Stimulated activated CD8-positive, alpha-beta memory T cell treated with anti-CD3 and anti-CD28 coated beads, Interleukin-15, amount 100 ng/mL, for 48 hours (primary cell): ENCODE measurements around the gene ST8SIA4.

Source experiments
- DNase-seq, 2 donors: peaks; one replicate each; pipeline ENCODE4 v3.0.0-alpha.2; 2020; ENCODE audit warnings: low read depth in 2 of 2

ST8SIA4 gene

GRCh38 chr5:100903039-100903887 is at the start of gene ST8SIA4:
Gene ST8SIA4 (minus strand): TSS chr5:100903282. CDS start chr5:100902955, 327 bp downstream.
- DNase-seq = peak; percentile 88 to 89

- no peak for DNase-seq
Observed at GRCh38 chr5:100950985-100951384, 47.9 kb upstream of the ST8SIA4 start.

GRCh38 chr5:100913298-100913697 is 10.2 kb upstream of the ST8SIA4 start:
- DNase-seq = no peak

GRCh38 chr5:100909034-100909433 is 6.0 kb upstream of the ST8SIA4 start:
- DNase-seq = no peak

GRCh38 chr5:100905259-100905914 is 2.3 kb upstream of the ST8SIA4 start:
- DNase-seq = no peak

DNA sequence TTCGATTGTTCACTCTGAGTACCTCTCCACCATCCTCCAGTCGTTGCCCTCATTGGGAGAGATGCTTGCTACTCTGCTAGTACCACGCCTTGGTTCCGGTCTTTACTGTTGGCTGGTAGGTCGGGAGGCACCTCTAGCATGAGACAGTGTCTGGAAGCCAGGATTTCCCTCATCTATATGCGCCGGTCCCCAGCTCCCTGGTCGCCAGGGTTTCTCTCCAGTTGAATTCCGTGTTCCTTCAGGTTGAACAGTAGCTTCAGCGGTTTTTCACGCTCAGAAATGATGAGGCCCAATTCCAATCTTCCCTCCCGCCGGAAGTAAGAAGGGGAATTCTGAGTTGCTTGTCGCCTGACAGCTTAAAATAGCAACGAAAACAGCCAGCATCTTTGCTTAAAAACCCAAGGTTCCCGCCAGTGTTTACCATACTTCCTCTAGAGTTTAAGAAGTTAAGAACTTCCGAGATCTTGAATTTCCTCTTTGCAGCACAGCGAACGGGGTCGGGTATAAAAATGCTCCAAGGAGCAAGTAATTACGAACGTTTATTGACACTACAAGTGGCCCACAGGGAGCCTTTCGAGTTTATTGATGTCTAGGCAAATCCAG is 1.3 kb upstream of the ST8SIA4 start:
- peak in 1 of 2 donors; percentile 39 for DNase-seq

DNA sequence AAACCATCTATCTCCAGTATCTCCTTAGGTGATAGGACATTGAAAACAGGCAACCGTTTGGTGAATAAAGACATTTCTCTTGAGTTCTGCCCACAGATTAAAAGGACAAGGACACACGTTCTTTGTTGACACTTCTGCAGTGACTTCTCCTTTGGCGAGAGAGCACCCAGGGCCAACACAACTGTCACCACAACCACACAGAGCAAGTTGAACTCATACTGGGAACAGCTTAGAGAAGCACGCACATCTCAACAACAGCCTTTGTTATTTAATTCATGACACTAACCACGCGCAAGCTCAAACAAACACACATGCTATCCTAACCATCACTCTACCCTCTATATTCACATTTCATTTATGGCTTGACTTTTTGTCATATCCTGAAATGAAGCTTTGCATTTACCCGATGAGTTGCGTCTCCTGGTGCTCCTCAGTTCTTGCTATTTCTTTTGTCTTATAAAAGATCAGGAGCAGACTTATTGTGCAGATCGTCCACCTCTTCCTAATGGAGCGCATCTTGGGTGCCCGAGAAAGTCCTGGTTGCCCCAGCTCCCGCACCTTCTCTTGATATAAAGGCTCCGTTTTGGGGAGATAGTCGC is 543 bp downstream of the ST8SIA4 start:
- DNase-seq = no peak

- DNase-seq = no peak
Observed at GRCh38 chr5:100901821-100902341, 1.2 kb downstream of the ST8SIA4 start.

- peak; percentile 90 to 91 for DNase-seq
Observed at GRCh38 chr5:100900796-100901781, 2.0 kb downstream of the ST8SIA4 start.

DNA sequence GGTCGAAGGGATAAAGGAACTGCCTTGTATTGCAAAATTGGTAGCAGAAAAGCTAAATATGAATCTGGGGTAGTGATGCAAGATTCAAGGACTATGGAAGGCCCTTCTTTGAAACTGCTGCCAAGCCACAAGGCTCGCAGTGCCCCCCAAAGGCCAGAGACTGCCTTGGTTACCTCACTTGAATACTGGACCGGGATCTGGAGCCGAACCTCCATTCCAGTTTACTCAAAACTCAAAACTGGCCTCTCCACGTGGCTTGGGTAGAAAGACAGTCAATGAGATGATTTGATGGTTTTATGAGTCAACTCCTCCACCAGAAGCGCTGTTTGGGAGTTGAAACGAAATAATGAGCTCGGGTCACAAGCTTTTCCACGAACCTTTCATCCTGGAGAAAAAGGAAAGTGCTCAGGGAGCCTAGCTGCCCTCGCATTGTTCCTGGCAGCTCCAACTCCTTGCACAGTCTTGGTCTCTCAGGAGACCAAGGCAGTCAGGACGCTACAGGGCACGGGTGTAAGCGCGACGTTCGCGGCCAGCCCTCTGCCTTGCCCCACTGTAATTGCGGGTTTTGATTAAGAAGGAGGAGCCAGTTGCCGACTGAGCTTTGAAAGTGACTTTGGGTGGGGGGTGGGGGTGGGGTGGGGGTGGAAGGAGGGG is 2.8 kb downstream of the ST8SIA4 start:
- peak in 1 of 2 donors; percentile 45 for DNase-seq

- DNase-seq = no peak
Observed at GRCh38 chr5:100899675-100900074, 3.4 kb downstream of the ST8SIA4 start.

DNA sequence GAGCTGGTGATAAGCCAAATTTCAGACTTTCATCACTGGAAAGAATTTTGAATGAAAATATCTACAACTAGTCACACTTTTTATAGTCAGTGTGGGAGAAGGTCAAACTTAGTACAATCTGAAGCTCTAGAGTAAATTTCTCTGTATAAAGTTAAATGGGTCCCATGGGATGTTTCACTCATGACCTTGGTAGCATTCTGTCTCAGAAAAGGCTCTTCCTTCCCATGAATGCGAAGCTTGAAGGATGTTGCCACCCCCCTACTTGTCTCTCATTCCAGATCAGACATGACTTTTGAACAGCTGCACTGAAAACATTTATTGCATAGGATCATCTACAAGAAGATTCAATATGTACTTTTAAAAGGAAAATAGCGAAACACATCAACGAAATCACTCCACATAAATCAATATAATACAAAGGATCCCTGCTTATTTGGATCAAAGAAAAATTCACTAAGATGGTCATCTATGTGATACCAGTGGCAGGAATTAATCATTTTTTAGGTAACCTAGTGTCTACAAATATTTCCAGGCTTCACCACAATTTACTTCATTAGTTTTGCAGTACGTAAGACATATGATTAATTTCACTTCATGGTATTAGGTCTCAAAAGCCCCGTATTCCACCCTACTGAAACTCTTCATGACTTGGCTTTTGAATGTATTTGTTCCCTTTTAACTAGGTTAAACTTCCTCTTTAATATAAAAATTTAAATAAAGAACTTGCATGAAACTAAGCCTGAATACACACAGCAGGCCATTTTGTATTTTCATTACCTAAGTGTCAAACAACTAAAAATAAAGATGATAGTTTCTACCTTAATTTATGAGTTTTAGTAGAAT is 4.4 kb downstream of the ST8SIA4 start:
- DNase-seq = no peak

DNA sequence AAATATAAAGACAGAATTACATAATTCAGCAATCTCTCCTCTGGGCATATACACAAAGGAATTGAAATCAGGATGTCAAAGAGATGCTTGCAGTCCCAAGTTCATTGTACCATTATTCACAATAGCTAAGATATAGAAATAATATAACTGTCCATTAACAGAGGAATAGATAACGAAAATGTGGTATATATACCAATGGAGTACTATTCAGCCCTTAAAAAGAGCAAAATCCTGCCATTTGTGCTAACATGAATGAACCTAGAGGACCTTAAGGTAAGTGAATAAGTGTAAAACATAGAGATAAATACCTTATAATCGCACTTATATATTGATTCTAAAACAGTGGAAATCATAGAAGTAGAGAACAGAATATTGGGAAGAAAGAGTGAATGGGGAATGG is 7.0 kb downstream of the ST8SIA4 start:
- DNase-seq = no peak

DNA sequence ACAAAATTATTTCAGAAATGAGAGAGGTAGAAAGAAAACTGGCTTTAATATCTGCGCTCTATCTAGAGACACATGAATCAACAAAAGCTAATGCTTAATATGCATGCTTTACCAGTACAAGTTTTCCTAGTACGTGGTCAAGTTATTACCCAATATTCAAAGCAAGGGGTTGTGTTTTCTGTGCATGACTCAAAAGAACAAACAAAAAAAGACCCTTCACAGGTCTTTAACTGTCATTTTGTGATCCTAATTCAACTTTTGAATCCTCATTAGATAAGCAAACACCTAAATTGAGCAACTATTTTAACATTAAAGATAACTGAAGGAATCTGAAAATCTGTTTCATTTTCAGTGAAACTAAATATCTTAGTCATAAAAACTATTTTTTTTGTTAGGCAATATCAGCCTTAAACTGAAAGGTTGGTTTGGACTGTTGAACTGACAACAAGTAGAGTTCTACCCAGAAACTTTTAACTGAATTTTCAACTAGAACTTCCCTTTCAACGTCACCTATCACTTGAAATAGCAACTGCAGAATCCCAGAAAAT is 12.5 kb downstream of the ST8SIA4 start:
- DNase-seq = no peak

DNA sequence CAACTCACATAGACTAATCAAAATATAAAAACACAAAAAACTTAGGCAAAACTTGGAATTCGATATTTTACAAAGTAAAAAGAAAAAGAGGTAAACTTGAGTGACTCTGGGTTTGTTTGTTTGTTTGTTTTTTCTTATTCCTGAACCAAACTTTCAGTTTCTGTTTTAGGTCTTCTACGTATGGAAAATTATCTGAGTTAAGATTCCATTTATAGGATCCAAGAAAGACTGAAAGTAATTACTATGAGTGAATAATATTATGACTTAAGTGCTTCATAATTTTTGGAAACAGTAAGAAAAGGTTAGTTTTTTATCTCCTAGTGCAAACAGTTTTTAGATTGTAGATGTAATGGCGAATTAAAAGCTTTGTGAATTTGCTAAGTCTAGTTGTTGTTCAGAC is 13.2 kb downstream of the ST8SIA4 start:
- DNase-seq = no peak

DNA sequence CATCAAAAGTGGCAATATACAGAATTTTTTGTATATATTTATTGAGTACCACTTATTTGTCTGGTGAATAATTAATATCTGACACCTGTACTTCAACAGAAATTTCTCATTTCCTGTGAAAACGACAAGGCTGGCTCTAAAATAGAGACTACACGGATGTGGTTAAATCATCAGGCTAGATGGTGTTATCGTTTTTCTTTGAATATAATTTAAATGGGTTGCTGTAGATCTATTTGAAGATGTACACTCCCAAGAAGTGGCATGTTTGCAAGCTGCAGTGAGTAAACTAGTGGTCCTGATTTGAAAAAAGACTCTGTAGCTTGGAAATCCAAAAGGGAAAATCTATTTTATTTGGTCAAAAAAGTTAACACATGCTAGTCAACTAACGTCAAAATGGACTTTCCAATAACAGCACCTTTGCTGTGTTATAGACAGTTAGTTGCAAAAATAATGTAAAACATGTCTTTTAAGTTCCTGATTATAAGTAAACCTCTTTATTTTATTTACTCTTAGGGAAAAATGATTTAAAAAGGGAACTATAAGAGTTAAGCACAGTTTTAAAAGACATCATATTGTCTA is 13.8 kb downstream of the ST8SIA4 start:
- DNase-seq = no peak

GRCh38 chr5:100877274-100877673 is 25.8 kb downstream of the ST8SIA4 start:
- no peak for DNase-seq

DNA sequence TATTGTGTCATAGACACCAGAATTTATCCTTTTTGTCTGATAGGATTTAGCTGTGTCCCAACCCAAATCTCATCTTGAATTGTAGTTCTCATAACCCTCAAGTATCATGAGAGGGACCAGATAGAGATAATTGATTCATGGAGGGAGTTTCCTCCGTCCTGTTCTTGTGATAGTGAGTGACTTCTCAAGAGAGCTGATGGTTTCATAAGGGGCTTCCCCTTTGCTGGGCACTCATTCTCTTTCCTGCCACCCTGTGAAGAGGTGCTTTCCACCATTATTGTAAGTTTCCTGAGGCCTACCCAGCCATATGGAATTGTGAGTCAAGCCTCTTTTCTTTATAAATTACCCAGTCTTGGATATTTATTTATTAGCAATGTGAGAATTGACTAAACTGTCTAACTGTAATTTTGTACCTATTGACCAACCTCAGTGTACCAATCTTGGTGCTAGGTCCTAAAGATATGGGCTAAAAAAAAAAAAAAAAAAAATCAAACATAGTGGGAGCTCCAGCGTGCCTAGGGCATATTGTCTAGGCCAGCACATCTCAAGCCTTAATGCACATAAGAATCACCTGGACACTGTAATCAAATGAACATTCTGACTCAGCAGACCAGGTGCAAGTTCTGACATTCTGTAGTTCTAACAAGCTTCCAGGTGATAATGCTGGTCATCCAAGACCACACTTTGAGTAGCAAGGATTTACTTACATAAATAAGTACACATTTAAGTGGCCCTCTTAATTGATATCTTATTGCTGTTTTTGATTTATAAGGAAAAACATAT is 30.5 kb downstream of the ST8SIA4 start:
- peak in 1 of 2 donors; percentile 26 for DNase-seq
